A549 (cell line): ENCODE data around the gene SGSM1.

Source experiments
- CTCF ChIP-seq: fragments of >200 bp; sonication (Bioruptor Twin); formaldehyde crosslinking; IDR thresholded peaks from 3 replicates; pipeline ENCODE4 v1.5.1; 2016
- FOSL2 ChIP-seq, 2 experiments: fragments of 450-650 bp in 1 of 2; fragments of >200 bp in 1 of 2; sonication (Bioruptor Twin) in 1 of 2; formaldehyde crosslinking; IDR thresholded peaks; 2 replicates each; pipeline versions ENCODE4 v1.5.0 to v1.6.1; 2016 to 2020; ENCODE audit warnings: mild to moderate bottlenecking in 1 of 2, moderate library complexity in 1 of 2
- MAFK ChIP-seq: fragments of 450-650 bp; IDR thresholded peaks from 2 replicates; pipeline ENCODE4 v1.6.1; 2014; ENCODE audit not compliant: partially characterized antibody
- MAX ChIP-seq: IDR thresholded peaks from 2 replicates; pipeline ENCODE4 v1.6.1; 2012
- POLR2A ChIP-seq: IDR thresholded peaks from 2 replicates; pipeline ENCODE4 v1.6.1; 2012; ENCODE audit warnings: mild to moderate bottlenecking, low read length
- POLR2AphosphoS2 ChIP-seq: conservative IDR thresholded peaks from 2 replicates; pipeline ENCODE4 v1.6.1; 2012; ENCODE audit warnings: low read length, improper control_type of control experiment, inconsistent platforms
- RCOR1 ChIP-seq: fragments of 150-350 bp; IDR thresholded peaks from 2 replicates; pipeline ENCODE4 v1.6.1; 2014; ENCODE audit warnings: antibody characterized with exemption, low read length, low read depth
- REST ChIP-seq: fragments of 200-600 bp; sonication (generic); IDR thresholded peaks from 2 replicates; pipeline ENCODE4 v1.6.1; 2016; ENCODE audit warnings: antibody characterized with exemption, mild to moderate bottlenecking, moderate library complexity
- RFX5 ChIP-seq: fragments of 450-650 bp; IDR thresholded peaks from 2 replicates; pipeline ENCODE4 v1.7.1; 2014; ENCODE audit warnings: antibody characterized with exemption, mild to moderate bottlenecking, moderate library complexity
- SMC3 ChIP-seq: fragments of >200 bp; sonication (Bioruptor Twin); formaldehyde crosslinking; IDR thresholded peaks from 3 replicates; pipeline ENCODE4 v1.6.1; 2018; ENCODE audit warnings: inconsistent platforms

GRCh38 chr22:24937114-24937513 lies 131.1 kb downstream of the SGSM1 start:
- TF ChIP-seq MAFK = no peak
- no peak for TF ChIP-seq MAX
- no peak for TF ChIP-seq RCOR1
- TF ChIP-seq RFX5 = no peak
- no peak for TF ChIP-seq FOSL2 (IDR thresholded peaks at IDR 0.05)
- no peak for TF ChIP-seq FOSL2 (CRISPR knock-in tag; IDR thresholded peaks at IDR 0.05)
- TF ChIP-seq CTCF = peak; percentile 33; the same call in 1 of the 3 replicates
- no peak for TF ChIP-seq REST
- no peak for TF ChIP-seq POLR2AphosphoS2
- TF ChIP-seq SMC3 = 0 out of 3 replicates have a peak, but pooled peaks have one; percentile 19
- no peak for TF ChIP-seq POLR2A
